Loucy (cell line): ENCODE results near the gene PYGB.

ENCODE experiments used
- H2AFZ ChIP-seq: fragments of 200-600 bp; sonication (generic); 2 replicates; pipeline ENCODE4 v1.6.0; 2016; ENCODE audit warnings: antibody characterized with exemption, mild to moderate bottlenecking, low read length, moderate library complexity
- H3F3A ChIP-seq: fragments of 200-600 bp; 2 replicates; pipeline ENCODE4 v1.6.0; 2016; ENCODE audit warnings: antibody characterized with exemption, low read depth, mild to moderate bottlenecking
- H3K27me3 ChIP-seq: fragments of 200-600 bp; sonication (generic); 2 replicates; pipeline ENCODE4 v1.6.1; 2014; ENCODE audit warnings: low read length, mild to moderate bottlenecking; ENCODE audit not compliant: insufficient read depth, poor library complexity, severe bottlenecking
- H3K36me3 ChIP-seq: fragments of 200-600 bp; sonication (generic); 2 replicates; pipeline ENCODE4 v1.6.1; 2016; ENCODE audit warnings: low read length; ENCODE audit not compliant: insufficient read depth
- H3K4me1 ChIP-seq: fragments of 200-600 bp; sonication (generic); 2 replicates; pipeline ENCODE4 v1.5.1; 2014; ENCODE audit warnings: low read length, mild to moderate bottlenecking; ENCODE audit not compliant: insufficient read depth, poor library complexity, severe bottlenecking
- H3K4me2 ChIP-seq: fragments of 200-600 bp; sonication (generic); 2 replicates; pipeline ENCODE4 v1.6.0; 2014; ENCODE audit warnings: antibody characterized with exemption, low read length, low read depth, mild to moderate bottlenecking; ENCODE audit not compliant: poor library complexity, severe bottlenecking
- H3K4me3 ChIP-seq: fragments of 200-600 bp; sonication (generic); 2 replicates; pipeline ENCODE4 v1.5.1; 2014; ENCODE audit warnings: low read length, mild to moderate bottlenecking, mixed read lengths; ENCODE audit not compliant: poor library complexity, severe bottlenecking
- H3K79me2 ChIP-seq: fragments of 200-600 bp; sonication (generic); 2 replicates; pipeline ENCODE4 v1.6.1; 2014; ENCODE audit warnings: low read length; ENCODE audit not compliant: insufficient read depth
- H3K9ac ChIP-seq: fragments of 200-600 bp; sonication (generic); 2 replicates; pipeline ENCODE4 v1.6.0; 2014; ENCODE audit warnings: mild to moderate bottlenecking, low read depth, low read length, moderate library complexity; ENCODE audit not compliant: poor library complexity, severe bottlenecking
- H3K9me2 ChIP-seq: fragments of 200-600 bp; sonication (generic); replicated peaks from 2 replicates; pipeline ENCODE4 v1.6.1; 2016; ENCODE audit warnings: low read depth, low read length, mixed read lengths
- H3K9me3 ChIP-seq: fragments of 200-600 bp; sonication (generic); 2 replicates; pipeline ENCODE4 v1.6.1; 2014; ENCODE audit warnings: mild to moderate bottlenecking, antibody characterized with exemption, low read length, low read depth; ENCODE audit not compliant: insufficient read depth
- H4K20me1 ChIP-seq: fragments of 200-600 bp; sonication (generic); 2 replicates; pipeline ENCODE4 v1.6.0; 2014; ENCODE audit warnings: antibody characterized with exemption, low read length, mild to moderate bottlenecking; ENCODE audit not compliant: insufficient read depth, poor library complexity, severe bottlenecking
- CTCF ChIP-seq: fragments of 200-600 bp; sonication (generic); conservative IDR thresholded peaks from 2 replicates; pipeline ENCODE4 v1.5.1; 2014; ENCODE audit warnings: mild to moderate bottlenecking, antibody characterized with exemption, low read length
- EZH2phosphoT487 ChIP-seq: fragments of 200-600 bp; IDR thresholded peaks from 2 replicates; pipeline ENCODE4 v1.6.1; 2018; ENCODE audit warnings: antibody characterized with exemption, mild to moderate bottlenecking, moderate library complexity, borderline replicate concordance

The PYGB gene

GRCh38 chr20:25308671-25309394 is 60.9 kb downstream of the PYGB start:
- no peaks in the 10 kb centered on the region for H3K27me3 ChIP-seq

GRCh38 chr20:25309395-25310267 is 61.7 kb downstream of the PYGB start:
- H4K20me1 ChIP-seq = no peaks in the 10 kb centered on the region
- no peak overlapping the region for H2AFZ ChIP-seq
- H3K9ac ChIP-seq = no peak overlapping the region
- H3F3A ChIP-seq = no peaks in the 10 kb centered on the region
- peaks cover 20% of the 10 kb centered on the region; the same call in 1 of the 2 replicates for H3K36me3 ChIP-seq
- H3K27me3 ChIP-seq = no peaks in the 10 kb centered on the region
- no peaks in the 10 kb centered on the region for H3K9me3 ChIP-seq
- TF ChIP-seq EZH2phosphoT487 (no peak), CTCF (no peak)
- no peak overlapping the region for H3K4me2 ChIP-seq
- peaks cover 9% of the 10 kb centered on the region for H3K4me1 ChIP-seq
- no peaks in the 10 kb centered on the region for H3K79me2 ChIP-seq
- H3K4me3 ChIP-seq = no peak overlapping the region
- no peaks in the 10 kb centered on the region for H3K9me2 ChIP-seq

More at GRCh38 chr20:25308671-25309394, 60.9 kb downstream of the PYGB start:
- Histone ChIP-seq H2AFZ (no peak overlapping the region), H3F3A (no peaks in the 10 kb centered on the region), H3K9me2 (no peaks in the 10 kb centered on the region), H3K36me3 (peaks cover 16% of the 10 kb centered on the region; the same call in 1 of the 2 replicates), H3K9ac (no peak overlapping the region), H3K9me3 (no peaks in the 10 kb centered on the region), H3K4me1 (peaks cover 9% of the 10 kb centered on the region), H3K79me2 (no peaks in the 10 kb centered on the region), H3K4me3 (no peak overlapping the region), H3K4me2 (no peak overlapping the region), H4K20me1 (no peaks in the 10 kb centered on the region)
- TF ChIP-seq EZH2phosphoT487 (no peak), CTCF (no peak)

- TF ChIP-seq EZH2phosphoT487 = no peak
- peak; percentile 64 for TF ChIP-seq CTCF
- Histone ChIP-seq H3K9me2 (no peaks in the 10 kb centered on the region), H3K4me3 (no peak overlapping the region), H3K27me3 (no peaks in the 10 kb centered on the region), H3F3A (no peaks in the 10 kb centered on the region), H4K20me1 (no peaks in the 10 kb centered on the region), H3K9ac (no peak overlapping the region), H3K9me3 (no peaks in the 10 kb centered on the region), H3K36me3 (peaks cover 24% of the 10 kb centered on the region; the same call in 1 of the 2 replicates), H3K4me2 (no peak overlapping the region), H3K79me2 (no peaks in the 10 kb centered on the region), H3K4me1 (peaks cover 9% of the 10 kb centered on the region), H2AFZ (no peak overlapping the region)
Observed at GRCh38 chr20:25310268-25310920, 62.5 kb downstream of the PYGB start.
